Gastroesophageal sphincter (tissue), 4 donors: Measurements from ENCODE around the gene SRBD1. TPM values are rescaled to one million over a fixed set of nuclear protein-coding genes. Genes with fewer than 3 reads are reported as not detected.

ENCODE experiments used
- ATAC-seq: fragments of 150-250 bp; one replicate; pipeline ENCODE4 v1.9.1; 2016; ENCODE audit warnings: mild to moderate bottlenecking, moderate library complexity
- H3K27ac ChIP-seq, 4 donors: fragments of 200-600 bp; sonication (generic) in 3 of 4; 1 replicate in 3 of 4; 2 replicates in 1 of 4; pipeline ENCODE4 v1.5.1; 2016 to 2019
- H3K27me3 ChIP-seq: fragments of 200-600 bp; sonication (generic); one replicate; pipeline ENCODE4 v1.5.1; 2019
- H3K36me3 ChIP-seq, 2 donors: fragments of 200-600 bp; sonication (generic); one replicate each; pipeline ENCODE4 v1.5.1; 2019; ENCODE audit warnings: control low read depth in 1 of 2
- H3K4me1 ChIP-seq, 3 donors: fragments of 200-600 bp; sonication (generic); 1 replicate in 2 of 3; 2 replicates in 1 of 3; pipeline ENCODE4 v1.5.1; 2016 to 2019; ENCODE audit warnings: control low read depth in 2 of 3
- H3K4me3 ChIP-seq, 2 donors: fragments of 200-600 bp; sonication (generic); one replicate each; pipeline ENCODE4 v1.5.1; 2019; ENCODE audit warnings: mild to moderate bottlenecking in 1 of 2, moderate library complexity in 1 of 2
- H3K9me3 ChIP-seq, 3 donors: fragments of 200-600 bp; sonication (generic); one replicate each; pipeline ENCODE4 v1.5.1; 2017 to 2019; ENCODE audit warnings: control low read depth in 2 of 3
- EP300 ChIP-seq: sonication (generic); formaldehyde crosslinking; IDR thresholded peaks from one replicate; pipeline ENCODE4 v1.6.1; 2017; ENCODE audit warnings: antibody characterized with exemption, mild to moderate bottlenecking
- POLR2A ChIP-seq, 2 donors: fragments of 450-650 bp; IDR thresholded peaks; one replicate each; pipeline ENCODE4 v1.6.1; 2017; ENCODE audit warnings: antibody characterized with exemption in 2 of 2, mild to moderate bottlenecking in 2 of 2, moderate library complexity in 1 of 2
- POLR2AphosphoS5 ChIP-seq: sonication (generic); formaldehyde crosslinking; IDR thresholded peaks from one replicate; pipeline ENCODE4 v1.6.1; 2017; ENCODE audit warnings: antibody characterized with exemption
- WGBS, 2 donors: methylation state at CpG; one replicate each; pipeline ENCODE4 v1.1.5; 2018; ENCODE audit warnings: low coverage in 1 of 2; 5-methylcytosine and 5-hydroxymethylcytosine counted together
- small RNA-seq, 4 donors: library from RNA; depleted of rRNA; stranded (forward); fragments of <200 nt; gene quantifications; one replicate each; pipeline ENCODE3, GENCODE V24; 2016
- total RNA-seq, 4 donors: library from RNA; depleted of rRNA; stranded (reverse); fragments of >200 nt; gene quantifications; one replicate each; pipeline ENCODE4 v1.1.0, GENCODE V29; 2016
- TF ChIP-seq, protein P1 (sequence below), 4 experiments: fragments of 200-600 bp in 2 of 4; fragments of 450-650 bp in 2 of 4; sonication (generic) in 1 of 4; IDR thresholded peaks; one replicate each; pipeline ENCODE4 v1.5.1; 2017 to 2019; ENCODE audit warnings: antibody characterized with exemption in 4 of 4, mild to moderate bottlenecking in 2 of 4, moderate library complexity in 2 of 4

SRBD1 gene
- total RNA-seq, 4 donors from 2014 or later, result 7.7 to 16.7 (median 12.5) TPM

DNA sequence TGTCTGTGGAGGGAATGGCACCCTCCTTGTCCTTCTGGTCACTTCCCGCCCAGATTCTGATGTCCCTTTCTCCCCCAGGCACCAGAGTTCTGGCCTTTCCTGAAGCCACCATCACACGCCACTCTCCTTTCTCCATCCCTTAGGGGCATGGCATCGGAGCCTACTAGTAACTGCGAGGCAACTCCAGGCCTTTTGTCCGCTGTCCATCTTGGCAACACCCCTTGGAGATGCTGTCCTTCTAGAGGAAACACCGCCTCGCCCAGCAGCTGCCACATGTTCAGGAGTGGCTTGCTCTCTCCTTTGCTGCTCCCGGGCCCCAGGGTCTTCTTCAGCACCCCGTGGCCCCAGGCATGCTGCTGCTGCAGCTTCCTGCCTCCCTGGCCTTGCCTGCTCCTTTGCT is 267.0 kb downstream of the SRBD1 start:
- 69 to 100% methylated on average over 1 to 5 of the region's 9 CpGs for WGBS, 2 donors
- H3K27me3 ChIP-seq, result peaks cover 28% of the 10 kb centered on the region
- H3K27ac ChIP-seq, result no peak overlapping the region
- H3K9me3 ChIP-seq, result peaks cover 0 to 13% (median 0%) of the 10 kb centered on the region in 3 donors
- TF ChIP-seq POLR2A (IDR thresholded peaks at IDR 0.05), result no peak
- TF ChIP-seq EP300, result no peak
- ATAC-seq, result no peak
- no peaks in the 10 kb centered on the region for H3K36me3 ChIP-seq
- no peaks in the 10 kb centered on the region for H3K4me1 ChIP-seq
- no peak overlapping the region for H3K4me3 ChIP-seq

DNA sequence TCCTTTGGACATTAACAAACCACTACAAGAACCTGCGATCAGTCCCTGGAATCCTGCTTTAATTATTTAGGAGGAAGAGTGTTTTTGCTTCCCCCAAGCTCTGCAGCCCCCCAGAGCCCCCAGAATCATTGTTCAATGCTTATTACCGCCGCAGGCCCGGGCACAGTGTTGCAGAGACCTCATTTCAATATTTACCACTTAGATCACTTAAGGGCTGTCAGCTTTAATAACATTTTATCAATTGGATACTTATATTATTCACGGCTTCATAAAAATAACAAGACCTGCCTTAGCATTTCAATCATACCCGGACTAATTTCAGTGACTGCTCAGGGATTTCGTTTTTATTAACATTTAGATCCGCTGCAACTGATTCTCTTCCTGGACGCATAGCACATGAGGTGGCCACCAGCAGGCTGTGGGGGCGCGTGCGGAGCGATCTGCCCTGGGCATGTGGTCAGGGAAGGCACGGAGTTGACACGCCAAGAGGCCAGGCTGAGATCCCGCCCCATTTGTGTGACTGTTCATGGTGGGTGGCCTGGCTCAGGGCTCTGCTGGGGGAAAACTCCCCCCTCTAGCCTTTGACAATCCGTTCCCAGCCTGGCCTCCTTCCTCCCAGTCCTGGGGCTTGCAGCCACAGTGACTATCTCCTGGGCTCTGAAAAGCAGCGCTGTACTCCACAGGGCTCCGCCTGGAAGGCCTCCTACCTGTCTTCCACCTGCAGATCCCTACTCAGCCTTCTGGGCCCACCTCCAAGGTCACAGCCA is 267.6 kb downstream of the SRBD1 start:
- H3K9me3 ChIP-seq, result peaks cover 0 to 13% (median 0%) of the 10 kb centered on the region in 3 donors
- TF ChIP-seq POLR2AphosphoS5 (no peak), POLR2A (IDR thresholded peaks at IDR 0.05) (no peak), EP300 (no peak)
- TF ChIP-seq, protein P1, sequence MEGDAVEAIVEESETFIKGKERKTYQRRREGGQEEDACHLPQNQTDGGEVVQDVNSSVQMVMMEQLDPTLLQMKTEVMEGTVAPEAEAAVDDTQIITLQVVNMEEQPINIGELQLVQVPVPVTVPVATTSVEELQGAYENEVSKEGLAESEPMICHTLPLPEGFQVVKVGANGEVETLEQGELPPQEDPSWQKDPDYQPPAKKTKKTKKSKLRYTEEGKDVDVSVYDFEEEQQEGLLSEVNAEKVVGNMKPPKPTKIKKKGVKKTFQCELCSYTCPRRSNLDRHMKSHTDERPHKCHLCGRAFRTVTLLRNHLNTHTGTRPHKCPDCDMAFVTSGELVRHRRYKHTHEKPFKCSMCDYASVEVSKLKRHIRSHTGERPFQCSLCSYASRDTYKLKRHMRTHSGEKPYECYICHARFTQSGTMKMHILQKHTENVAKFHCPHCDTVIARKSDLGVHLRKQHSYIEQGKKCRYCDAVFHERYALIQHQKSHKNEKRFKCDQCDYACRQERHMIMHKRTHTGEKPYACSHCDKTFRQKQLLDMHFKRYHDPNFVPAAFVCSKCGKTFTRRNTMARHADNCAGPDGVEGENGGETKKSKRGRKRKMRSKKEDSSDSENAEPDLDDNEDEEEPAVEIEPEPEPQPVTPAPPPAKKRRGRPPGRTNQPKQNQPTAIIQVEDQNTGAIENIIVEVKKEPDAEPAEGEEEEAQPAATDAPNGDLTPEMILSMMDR (IDR thresholded peaks at IDR 0.05), result no peak
- H3K4me1 ChIP-seq, result no peaks in the 10 kb centered on the region
- peaks cover 28% of the 10 kb centered on the region for H3K27me3 ChIP-seq
- H3K4me3 ChIP-seq, result no peak overlapping the region
- no peak for ATAC-seq
- H3K27ac ChIP-seq, result no peak overlapping the region
- no peaks in the 10 kb centered on the region for H3K36me3 ChIP-seq
- WGBS, 2 donors, result 58 to 63% methylated on average over 9 to 13 of the region's 19 CpGs

DNA sequence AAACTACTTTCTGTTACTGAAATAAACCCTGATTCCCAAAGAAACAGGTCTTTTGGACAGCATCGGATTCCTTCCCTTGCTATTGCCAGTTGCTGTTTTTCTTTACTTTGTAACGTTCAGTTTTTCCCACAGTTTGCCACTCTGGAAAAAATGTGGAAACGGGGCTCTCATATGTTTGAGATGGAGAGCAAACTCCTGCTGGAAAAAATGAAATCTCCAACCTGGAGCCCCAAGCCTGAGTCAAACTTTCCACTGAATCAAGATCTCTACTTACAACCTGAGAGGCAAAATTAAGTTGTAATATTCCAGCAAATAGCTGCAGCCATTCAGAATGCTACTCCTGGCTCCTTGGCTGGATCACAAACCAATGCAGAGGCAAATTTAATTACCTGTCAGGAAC is 270.7 kb downstream of the SRBD1 start:
- no peak overlapping the region for H3K4me3 ChIP-seq
- no peak for ATAC-seq
- H3K4me1 ChIP-seq, result no peaks in the 10 kb centered on the region
- 76 to 84% methylated on average over 3 of the region's 3 CpGs for WGBS, 2 donors
- TF ChIP-seq, protein P1 (IDR thresholded peaks at IDR 0.05), result no peak
- no peak for TF ChIP-seq POLR2A (IDR thresholded peaks at IDR 0.05)
- TF ChIP-seq EP300, result no peak
- no peak for TF ChIP-seq POLR2AphosphoS5
- peaks cover 0 to 13% (median 0%) of the 10 kb centered on the region in 3 donors for H3K9me3 ChIP-seq
- no peak overlapping the region for H3K27ac ChIP-seq
- peaks cover 22% of the 10 kb centered on the region for H3K27me3 ChIP-seq
- H3K36me3 ChIP-seq, result no peaks in the 10 kb centered on the region

DNA sequence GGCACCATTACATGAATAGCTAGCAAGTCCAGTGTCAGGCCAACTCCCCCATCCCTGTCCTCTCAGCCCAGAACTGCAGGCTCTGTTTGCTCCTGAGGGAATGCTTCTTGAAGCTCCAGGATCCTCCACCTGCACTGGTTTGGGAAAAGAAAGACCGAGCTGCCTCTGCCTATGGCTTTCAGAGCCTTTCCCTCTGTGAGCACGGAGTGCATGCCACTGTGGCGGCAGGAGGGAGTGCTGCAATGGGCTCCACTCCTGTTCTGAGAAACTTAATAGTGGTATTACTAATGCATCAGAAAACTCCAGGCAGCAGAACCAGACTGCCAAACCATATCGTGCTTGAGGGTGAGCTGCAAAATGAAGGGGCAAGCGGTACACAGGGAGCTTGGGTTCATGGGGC is 271.8 kb downstream of the SRBD1 start:
- H3K4me3 ChIP-seq, result no peak overlapping the region
- H3K9me3 ChIP-seq, result peaks cover 0 to 13% (median 0%) of the 10 kb centered on the region in 3 donors
- H3K27ac ChIP-seq, result no peak overlapping the region
- no peak for TF ChIP-seq POLR2A (IDR thresholded peaks at IDR 0.05)
- no peak for TF ChIP-seq EP300
- no peak for TF ChIP-seq POLR2AphosphoS5
- TF ChIP-seq, protein P1 (IDR thresholded peaks at IDR 0.05), result no peak
- no peak for ATAC-seq
- no peaks in the 10 kb centered on the region for H3K36me3 ChIP-seq
- 70% methylated on average over 5 of the region's 5 CpGs; no CpG with 5 or more reads in 1 of the 2 donors for WGBS, 2 donors
- no peaks in the 10 kb centered on the region for H3K4me1 ChIP-seq
- H3K27me3 ChIP-seq, result peaks cover 17% of the 10 kb centered on the region

Small RNA genes within 50 kb of the gene (small RNA-seq; reads per million reads assigned to genes)
- gene RN7SL414P, result 0 reads per million in 4 donors

Other genes with a start within 250 kb of the SRBD1 start
- 10 to 100 TPM in 3 of 4 donors, 1 to 10 TPM in 1; 5.9 to 21.2 (median 18.5) TPM for gene PRKCE, start 40.4 kb upstream of the SRBD1 start, total RNA-seq